Right atrium auricular region (tissue), 2 donors: ENCODE results near the gene FBXO44. TPM values are rescaled to one million over a fixed set of nuclear protein-coding genes. Genes with fewer than 3 reads are reported as not detected.

Experiments
- DNase-seq: peaks from one replicate; pipeline ENCODE4 v3.0.0-alpha.2; 2019; ENCODE audit warnings: low spot score
- H3K27ac ChIP-seq, 2 donors: fragments of 200-600 bp; sonication (generic); 1 replicate in 1 of 2; 2 replicates in 1 of 2; pipeline ENCODE4 v1.5.1; 2016 to 2019
- H3K27me3 ChIP-seq, 2 donors: fragments of 200-600 bp; sonication (generic); one replicate each; pipeline versions ENCODE4 v1.5.1 to v1.6.0; 2017 to 2019
- H3K36me3 ChIP-seq: fragments of 200-600 bp; sonication (generic); one replicate; pipeline ENCODE4 v1.5.1; 2016
- H3K4me1 ChIP-seq, 2 donors: fragments of 200-600 bp; sonication (generic); one replicate each; pipeline versions ENCODE4 v1.5.1 to v1.6.0; 2017 to 2019
- H3K4me3 ChIP-seq, 2 donors: fragments of 200-600 bp; sonication (generic); 1 replicate in 1 of 2; 2 replicates in 1 of 2; pipeline ENCODE4 v1.5.1; 2017 to 2019; ENCODE audit warnings: mild to moderate bottlenecking in 1 of 2, moderate library complexity in 1 of 2
- H3K9me3 ChIP-seq, 2 donors: fragments of 200-600 bp; sonication (generic); one replicate each; pipeline ENCODE4 v1.5.1; 2019
- CTCF ChIP-seq, 2 donors: fragments of 200-600 bp; sonication (generic); IDR thresholded peaks; one replicate each; pipeline ENCODE4 v1.5.1; 2019; ENCODE audit warnings: antibody characterized with exemption in 2 of 2
- total RNA-seq, 2 donors: library from RNA; depleted of rRNA; stranded (reverse); fragments of >200 nt; gene quantifications; one replicate each; pipeline ENCODE4 v1.1.0, GENCODE V29; 2016

Gene FBXO44
- total RNA-seq, 2 donors from 2014 or later: 15.5 to 20.5 TPM

- no peak overlapping the region for H3K27ac ChIP-seq
- no peaks in the 10 kb centered on the region for H3K9me3 ChIP-seq
- no peak for DNase-seq
- H3K4me1 ChIP-seq: peaks cover 0 to 31% of the 10 kb centered on the region in 2 donors
- no peak for TF ChIP-seq CTCF (IDR thresholded peaks at IDR 0.05)
- H3K4me3 ChIP-seq: no peak overlapping the region
- H3K36me3 ChIP-seq: no peaks in the 10 kb centered on the region
- peaks cover 9 to 33% of the 10 kb centered on the region in 2 donors for H3K27me3 ChIP-seq
Measured at GRCh38 chr1:11693024-11693590, 38.4 kb downstream of the FBXO44 start.

- Histone ChIP-seq H3K36me3 (no peaks in the 10 kb centered on the region), H3K27ac (no peak overlapping the region), H3K27me3 (peaks cover 9 to 33% of the 10 kb centered on the region in 2 donors), H3K9me3 (no peaks in the 10 kb centered on the region), H3K4me3 (no peak overlapping the region), H3K4me1 (peaks cover 0 to 31% of the 10 kb centered on the region in 2 donors)
- no peak for DNase-seq
- no peak for TF ChIP-seq CTCF (IDR thresholded peaks at IDR 0.05)
Measured at GRCh38 chr1:11693917-11694316, 39.2 kb downstream of the FBXO44 start.

- peaks cover 8 to 27% of the 10 kb centered on the region in 2 donors for H3K27me3 ChIP-seq
- no peaks in the 10 kb centered on the region for H3K36me3 ChIP-seq
- no peaks in the 10 kb centered on the region for H3K9me3 ChIP-seq
- DNase-seq: no peak
- no peak overlapping the region for H3K27ac ChIP-seq
- no peak for TF ChIP-seq CTCF (IDR thresholded peaks at IDR 0.05)
- no peak overlapping the region for H3K4me3 ChIP-seq
- peaks cover 0 to 26% of the 10 kb centered on the region in 2 donors for H3K4me1 ChIP-seq
Measured at GRCh38 chr1:11695861-11696260, 41.2 kb downstream of the FBXO44 start.

- Histone ChIP-seq H3K4me1 (peaks cover 0 to 21% of the 10 kb centered on the region in 2 donors), H3K4me3 (no peak overlapping the region), H3K36me3 (no peaks in the 10 kb centered on the region), H3K27me3 (peaks cover 6 to 13% of the 10 kb centered on the region in 2 donors), H3K27ac (no peak overlapping the region), H3K9me3 (no peaks in the 10 kb centered on the region)
- DNase-seq: no peak
- no peak for TF ChIP-seq CTCF (IDR thresholded peaks at IDR 0.05)
Measured at GRCh38 chr1:11697188-11697892, 42.7 kb downstream of the FBXO44 start.

- Histone ChIP-seq H3K27ac (no peak overlapping the region), H3K4me1 (peaks cover 0 to 19% of the 10 kb centered on the region in 2 donors), H3K9me3 (no peaks in the 10 kb centered on the region), H3K27me3 (peaks cover 6 to 9% of the 10 kb centered on the region in 2 donors), H3K36me3 (no peaks in the 10 kb centered on the region), H3K4me3 (no peak overlapping the region)
- no peak for TF ChIP-seq CTCF (IDR thresholded peaks at IDR 0.05)
- no peak for DNase-seq
Measured at GRCh38 chr1:11697893-11698210, 43.2 kb downstream of the FBXO44 start.
